OCI-LY1 (cell line): ENCODE results near the gene SOX30.

ENCODE experiments used
- H2AFZ ChIP-seq: fragments of 200-600 bp; sonication (generic), shearing (Covaris generic); 2 replicates; pipeline ENCODE4 v1.6.0; 2014; ENCODE audit warnings: antibody characterized with exemption, mild to moderate bottlenecking, low read length
- H3F3A ChIP-seq: fragments of 200-600 bp; sonication (generic), shearing (Covaris generic); 2 replicates; pipeline ENCODE4 v1.6.0; 2014; ENCODE audit warnings: mild to moderate bottlenecking, antibody characterized with exemption, low read length, moderate library complexity; ENCODE audit not compliant: insufficient read depth
- H3K27ac ChIP-seq: fragments of 200-600 bp; sonication (generic); 2 replicates; pipeline ENCODE4 v1.5.1; 2014; ENCODE audit warnings: low read length, mixed run types, mild to moderate bottlenecking, low read depth; ENCODE audit not compliant: poor library complexity, severe bottlenecking
- H3K27me3 ChIP-seq: fragments of 200-600 bp; sonication (generic); 2 replicates; pipeline ENCODE4 v1.6.0; 2014; ENCODE audit warnings: antibody characterized with exemption, mild to moderate bottlenecking, low read length, moderate library complexity; ENCODE audit not compliant: insufficient read depth
- H3K36me3 ChIP-seq: fragments of 200-600 bp; sonication (generic); 2 replicates; pipeline ENCODE4 v1.6.1; 2014; ENCODE audit warnings: mild to moderate bottlenecking, antibody characterized with exemption, low read length, moderate library complexity, mixed read lengths; ENCODE audit not compliant: insufficient read depth
- H3K4me1 ChIP-seq: fragments of 200-600 bp; sonication (generic); 2 replicates; pipeline ENCODE4 v1.5.1; 2014; ENCODE audit warnings: mild to moderate bottlenecking, low read length, moderate library complexity; ENCODE audit not compliant: insufficient read depth, severe bottlenecking
- H3K4me2 ChIP-seq: fragments of 200-600 bp; sonication (generic), shearing (Covaris generic); 2 replicates; pipeline ENCODE4 v1.6.1; 2014; ENCODE audit warnings: low read length
- H3K4me3 ChIP-seq: fragments of 200-600 bp; sonication (generic); 2 replicates; pipeline ENCODE4 v1.5.1; 2014; ENCODE audit warnings: low read length, low read depth, mild to moderate bottlenecking, mixed read lengths; ENCODE audit not compliant: poor library complexity, severe bottlenecking
- H3K79me2 ChIP-seq: fragments of 200-600 bp; shearing (Covaris generic); 2 replicates; pipeline ENCODE4 v1.6.1; 2016; ENCODE audit warnings: mixed run types, low read length, mixed read lengths; ENCODE audit not compliant: insufficient read depth
- H3K9ac ChIP-seq: fragments of 200-600 bp; sonication (generic), shearing (Covaris generic); 2 replicates; pipeline ENCODE4 v1.6.1; 2014; ENCODE audit warnings: mild to moderate bottlenecking, low read length, mixed read lengths
- H3K9me2 ChIP-seq: fragments of 200-600 bp; sonication (generic), shearing (Covaris generic); 2 replicates; pipeline ENCODE4 v1.6.1; 2014; ENCODE audit warnings: low read depth, mild to moderate bottlenecking, low read length, mixed read lengths
- H3K9me3 ChIP-seq: fragments of 200-600 bp; shearing (Covaris generic); 2 replicates; pipeline ENCODE4 v1.6.1; 2014; ENCODE audit warnings: low read length, mixed read lengths
- H4K20me1 ChIP-seq: fragments of 200-600 bp; sonication (generic), shearing (Covaris generic); 2 replicates; pipeline ENCODE4 v1.6.0; 2016; ENCODE audit warnings: mild to moderate bottlenecking, low read length; ENCODE audit not compliant: insufficient read depth
- CTCF ChIP-seq: fragments of 200-600 bp; sonication (generic), shearing (Covaris generic); IDR thresholded peaks from 2 replicates; pipeline ENCODE4 v1.5.1; 2017; ENCODE audit warnings: mild to moderate bottlenecking, antibody characterized with exemption, low read length, moderate library complexity, mixed read lengths
- EZH2 ChIP-seq: fragments of 200-600 bp; sonication (generic), shearing (Covaris generic); IDR thresholded peaks from 2 replicates; pipeline ENCODE4 v1.8.0; 2017; ENCODE audit warnings: borderline replicate concordance, mixed run types, mild to moderate bottlenecking, antibody characterized with exemption, low read length, moderate library complexity, mixed read lengths

Gene SOX30

GRCh38 chr5:157624144-157624543, 28.1 kb downstream of the SOX30 start:
- no peaks in the 10 kb centered on the region for H3K36me3 ChIP-seq
- H3F3A ChIP-seq = no peaks in the 10 kb centered on the region
- no peaks in the 10 kb centered on the region for H3K79me2 ChIP-seq
- H3K9me2 ChIP-seq = no peaks in the 10 kb centered on the region
- H4K20me1 ChIP-seq = no peaks in the 10 kb centered on the region
- H3K9me3 ChIP-seq = no peaks in the 10 kb centered on the region
- TF ChIP-seq CTCF = no peak
- no peak for TF ChIP-seq EZH2
- no peak overlapping the region for H3K27ac ChIP-seq
- H3K4me2 ChIP-seq = no peak overlapping the region
- H3K9ac ChIP-seq = no peak overlapping the region
- no peaks in the 10 kb centered on the region; the same call in 1 of the 2 replicates for H3K27me3 ChIP-seq
- H3K4me3 ChIP-seq = no peak overlapping the region
- H3K4me1 ChIP-seq = no peaks in the 10 kb centered on the region
- H2AFZ ChIP-seq = no peak overlapping the region

- Histone ChIP-seq H2AFZ (no peak overlapping the region), H4K20me1 (no peaks in the 10 kb centered on the region), H3K9me3 (no peaks in the 10 kb centered on the region), H3K4me2 (no peak overlapping the region), H3K36me3 (no peaks in the 10 kb centered on the region), H3K9ac (no peak overlapping the region), H3K27me3 (no peaks in the 10 kb centered on the region; the same call in 1 of the 2 replicates), H3K4me3 (no peak overlapping the region), H3K79me2 (no peaks in the 10 kb centered on the region), H3K27ac (no peak overlapping the region), H3K9me2 (no peaks in the 10 kb centered on the region), H3F3A (no peaks in the 10 kb centered on the region), H3K4me1 (no peaks in the 10 kb centered on the region)
- TF ChIP-seq EZH2 (no peak), CTCF (no peak)
These were observed 31.5 kb downstream of the SOX30 start for GRCh38 chr5:157620776-157621175.

- Histone ChIP-seq H3K27ac (no peak overlapping the region), H3K4me1 (no peaks in the 10 kb centered on the region), H3K4me2 (no peak overlapping the region), H3K9me3 (no peaks in the 10 kb centered on the region), H3K79me2 (no peaks in the 10 kb centered on the region), H3K9me2 (no peaks in the 10 kb centered on the region), H3K4me3 (no peak overlapping the region), H3K9ac (no peak overlapping the region), H2AFZ (no peak overlapping the region), H3F3A (no peaks in the 10 kb centered on the region), H3K36me3 (no peaks in the 10 kb centered on the region), H3K27me3 (no peaks in the 10 kb centered on the region; the same call in 1 of the 2 replicates), H4K20me1 (no peaks in the 10 kb centered on the region)
- no peak for TF ChIP-seq CTCF
- no peak for TF ChIP-seq EZH2
These were observed 34.0 kb downstream of the SOX30 start for GRCh38 chr5:157618191-157618765.
